Kidney (tissue), 14 donors: ENCODE results near the gene LEFTY2. TPM values are rescaled to one million over a fixed set of nuclear protein-coding genes. Genes with fewer than 3 reads are reported as not detected.

Experiments
- DNase-seq, 5 donors: peaks; one replicate each; pipeline ENCODE4 v3.0.0-alpha.2; 2013 to 2020
- FAIRE-seq: peaks from 2 replicates; lab custom pipeline; 2012; peaks lifted over from hg19 to GRCh38; lab: Jason Lieb, UNC
- H3K27ac ChIP-seq, 2 donors: one replicate each; pipeline ENCODE4 v1.7.0; 2013; ENCODE audit warnings: low read depth in 2 of 2, low read length in 2 of 2, inconsistent platforms in 1 of 2
- H3K27me3 ChIP-seq: one replicate; pipeline ENCODE4 v1.7.1; 2013; ENCODE audit warnings: low read length, inconsistent platforms; ENCODE audit not compliant: control insufficient read depth, insufficient read depth
- H3K36me3 ChIP-seq, 3 donors: one replicate each; pipeline versions ENCODE4 v1.7.0 to v1.7.1; 2013; ENCODE audit warnings: low read length in 3 of 3, control low read depth in 1 of 3, inconsistent platforms in 1 of 3; ENCODE audit not compliant: insufficient read depth in 3 of 3, control insufficient read depth in 2 of 3
- H3K4me1 ChIP-seq, 3 donors: one replicate each; pipeline versions ENCODE4 v1.7.0 to v1.7.1; 2013; ENCODE audit warnings: low read length in 3 of 3, inconsistent platforms in 1 of 3, low read depth in 1 of 3; ENCODE audit not compliant: control insufficient read depth in 2 of 3, insufficient read depth in 2 of 3
- H3K4me3 ChIP-seq, 3 donors: one replicate each; pipeline versions ENCODE4 v1.7.0 to v1.8.1; 2013; ENCODE audit warnings: low read length in 3 of 3, control low read depth in 1 of 3, inconsistent platforms in 1 of 3
- H3K9ac ChIP-seq, 3 donors: one replicate each; pipeline versions ENCODE4 v1.7.0 to v1.7.1; 2013; ENCODE audit warnings: low read length in 3 of 3, control low read depth in 1 of 3, inconsistent platforms in 1 of 3
- H3K9me3 ChIP-seq, 3 donors: one replicate each; pipeline versions ENCODE4 v1.7.0 to v1.7.1; 2013; ENCODE audit warnings: low read length in 3 of 3, control low read depth in 1 of 3, inconsistent platforms in 1 of 3; ENCODE audit not compliant: control insufficient read depth in 2 of 3, insufficient read depth in 1 of 3
- CTCF ChIP-seq: IDR thresholded peaks from 3 replicates; pipeline ENCODE4 v1.5.1; 2012; ENCODE audit warnings: mild to moderate bottlenecking, moderate library complexity, borderline replicate concordance; ENCODE audit not compliant: insufficient read depth; ENCODE audit errors: extremely low read depth
- intact Hi-C: fragments of 100-400 bp; cut with DNase I; formaldehyde crosslinking; loops from one replicate; pipeline ENCODE4 v1.11.1; 2022
- polyA plus RNA-seq: library from polyadenylated mRNA; stranded (reverse); fragments of 350-450 nt; fragmentation: Illumina TruSeq; extraction: RNeasy Lipid Tissue Mini Kit (QIAGEN cat#74804); gene quantifications from one replicate; pipeline ENCODE4 v1.2.3, GENCODE V29; 2014; ENCODE audit warnings: low read depth, low replicate concordance; ENCODE audit not compliant: insufficient read depth
- total RNA-seq: library from RNA; stranded (reverse); fragmentation: NEBNext Ultra II Directional; extraction: Animal tissue kit (Norgen Biotek cat#: 25700); gene quantifications from one replicate; pipeline ENCODE4 v1.2.1, GENCODE V29; 2021
- donor health status: control.
- donor health status: control.
- donor health status: control.
- donor health status: control.
- donor health status: control.
- donor health status: DM: yes; HTN: yes; CAD: no.
- donor health status: Normal renal cell carcinoma (clear cell type).

Gene LEFTY2
- total and polyA plus RNA-seq, 2 donors from 2014 or later = 0.13 to 0.28 TPM

GRCh38 chr1:225923381-225923691, 17.7 kb downstream of the LEFTY2 start:
- H3K9ac ChIP-seq = peak overlapping the region; percentile 62 to 96 (median 88)
- no peaks in the 10 kb centered on the region for H3K9me3 ChIP-seq
- H3K36me3 ChIP-seq = peaks cover 2 to 7% (median 3%) of the 10 kb centered on the region in 3 donors
- TF ChIP-seq CTCF = no peak
- FAIRE-seq = no peak
- intact Hi-C loops = no loop called here
- H3K27ac ChIP-seq = peak overlapping the region in 1 of 2 donors; percentile 88
- H3K27me3 ChIP-seq = no peaks in the 10 kb centered on the region
- peaks cover 0 to 18% (median 6%) of the 10 kb centered on the region in 3 donors for H3K4me1 ChIP-seq
- peak in 1 of 5 donors; percentile 12 for DNase-seq
- H3K4me3 ChIP-seq = peak overlapping the region; percentile 80 to 97 (median 90)

- Histone ChIP-seq H3K4me3 (no peak overlapping the region), H3K9me3 (no peaks in the 10 kb centered on the region), H3K36me3 (peaks cover 3 to 17% (median 4%) of the 10 kb centered on the region in 3 donors), H3K9ac (no peak overlapping the region), H3K27ac (no peak overlapping the region), H3K27me3 (no peaks in the 10 kb centered on the region), H3K4me1 (peaks cover 0 to 18% (median 6%) of the 10 kb centered on the region in 3 donors)
- FAIRE-seq (no peak), DNase-seq (peak in 1 of 5 donors; percentile 71)
- no peak for TF ChIP-seq CTCF
- intact Hi-C loops = no loop called here
These were observed 19.0 kb downstream of the LEFTY2 start for GRCh38 chr1:225921734-225922709.

- no peak for TF ChIP-seq CTCF
- intact Hi-C loops = no loop called here
- peaks cover 0 to 18% (median 6%) of the 10 kb centered on the region in 3 donors for H3K4me1 ChIP-seq
- H3K4me3 ChIP-seq = no peak overlapping the region
- H3K9ac ChIP-seq = no peak overlapping the region
- FAIRE-seq (no peak), DNase-seq (peak in 2 of 5 donors; percentile 32 to 94)
- H3K27ac ChIP-seq = no peak overlapping the region
- H3K9me3 ChIP-seq = no peaks in the 10 kb centered on the region
- no peaks in the 10 kb centered on the region for H3K27me3 ChIP-seq
- H3K36me3 ChIP-seq = peaks cover 3 to 17% (median 4%) of the 10 kb centered on the region in 3 donors
These were observed 21.1 kb downstream of the LEFTY2 start for GRCh38 chr1:225919906-225920305.
